ENCODE data around the gene ZNF407.

DNA sequence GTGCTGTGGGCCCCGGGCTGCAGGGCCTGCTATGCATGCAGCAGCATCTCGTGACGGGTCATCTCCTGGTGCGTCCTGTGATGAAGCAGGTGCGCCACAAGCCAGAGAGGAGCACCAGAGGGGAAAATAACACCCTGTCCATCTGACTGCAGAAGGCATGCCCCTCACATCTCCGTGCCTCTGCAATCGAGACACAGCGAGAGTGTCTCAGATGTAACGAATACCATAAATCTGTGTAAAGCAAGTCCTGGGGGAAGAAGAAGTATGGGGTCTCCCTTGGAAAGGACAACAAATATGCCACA lies 473.8 kb downstream of the ZNF407 start:
- TF ChIP-seq REST (IDR thresholded peaks at IDR 0.05; ENCODE audit: low read depth) (no peak), EZH2 (IDR thresholded peaks at IDR 0.05) (no peak), SP1 (IDR thresholded peaks at IDR 0.05; ENCODE audit: low read depth) (no peak), POLR2A (IDR thresholded peaks at IDR 0.05; ENCODE audit: borderline replicate concordance, extremely low read depth, insufficient read depth, insufficient read length) (no peak), FOSL1 (IDR thresholded peaks at IDR 0.05; ENCODE audit: low read depth) (no peak), YY1 (IDR thresholded peaks at IDR 0.05; ENCODE audit: extremely low read depth, insufficient replicate concordance, low read depth, low read length) (no peak), ZNF274 (IDR thresholded peaks at IDR 0.05; ENCODE audit: low read depth, low read length) (no peak), POLR2AphosphoS5 (IDR thresholded peaks at IDR 0.05; ENCODE audit: low read depth, low read length) (no peak), MAX (IDR thresholded peaks at IDR 0.05) (no peak), CBX3 (IDR thresholded peaks at IDR 0.05; ENCODE audit: low read depth) (no peak), EZH2phosphoT487 (IDR thresholded peaks at IDR 0.05; ENCODE audit: borderline replicate concordance) (no peak)
- TF ChIP-seq, protein P1, sequence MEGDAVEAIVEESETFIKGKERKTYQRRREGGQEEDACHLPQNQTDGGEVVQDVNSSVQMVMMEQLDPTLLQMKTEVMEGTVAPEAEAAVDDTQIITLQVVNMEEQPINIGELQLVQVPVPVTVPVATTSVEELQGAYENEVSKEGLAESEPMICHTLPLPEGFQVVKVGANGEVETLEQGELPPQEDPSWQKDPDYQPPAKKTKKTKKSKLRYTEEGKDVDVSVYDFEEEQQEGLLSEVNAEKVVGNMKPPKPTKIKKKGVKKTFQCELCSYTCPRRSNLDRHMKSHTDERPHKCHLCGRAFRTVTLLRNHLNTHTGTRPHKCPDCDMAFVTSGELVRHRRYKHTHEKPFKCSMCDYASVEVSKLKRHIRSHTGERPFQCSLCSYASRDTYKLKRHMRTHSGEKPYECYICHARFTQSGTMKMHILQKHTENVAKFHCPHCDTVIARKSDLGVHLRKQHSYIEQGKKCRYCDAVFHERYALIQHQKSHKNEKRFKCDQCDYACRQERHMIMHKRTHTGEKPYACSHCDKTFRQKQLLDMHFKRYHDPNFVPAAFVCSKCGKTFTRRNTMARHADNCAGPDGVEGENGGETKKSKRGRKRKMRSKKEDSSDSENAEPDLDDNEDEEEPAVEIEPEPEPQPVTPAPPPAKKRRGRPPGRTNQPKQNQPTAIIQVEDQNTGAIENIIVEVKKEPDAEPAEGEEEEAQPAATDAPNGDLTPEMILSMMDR (IDR thresholded peaks at IDR 0.05 in 2 of 3, conservative IDR thresholded peaks at IDR 0.05 in 1 of 3; ENCODE audit: borderline replicate concordance in 1 of 3, insufficient read depth in 1 of 3, low read depth in 2 of 3, low read length in 2 of 3): no peak
- TF ChIP-seq, protein P2, sequence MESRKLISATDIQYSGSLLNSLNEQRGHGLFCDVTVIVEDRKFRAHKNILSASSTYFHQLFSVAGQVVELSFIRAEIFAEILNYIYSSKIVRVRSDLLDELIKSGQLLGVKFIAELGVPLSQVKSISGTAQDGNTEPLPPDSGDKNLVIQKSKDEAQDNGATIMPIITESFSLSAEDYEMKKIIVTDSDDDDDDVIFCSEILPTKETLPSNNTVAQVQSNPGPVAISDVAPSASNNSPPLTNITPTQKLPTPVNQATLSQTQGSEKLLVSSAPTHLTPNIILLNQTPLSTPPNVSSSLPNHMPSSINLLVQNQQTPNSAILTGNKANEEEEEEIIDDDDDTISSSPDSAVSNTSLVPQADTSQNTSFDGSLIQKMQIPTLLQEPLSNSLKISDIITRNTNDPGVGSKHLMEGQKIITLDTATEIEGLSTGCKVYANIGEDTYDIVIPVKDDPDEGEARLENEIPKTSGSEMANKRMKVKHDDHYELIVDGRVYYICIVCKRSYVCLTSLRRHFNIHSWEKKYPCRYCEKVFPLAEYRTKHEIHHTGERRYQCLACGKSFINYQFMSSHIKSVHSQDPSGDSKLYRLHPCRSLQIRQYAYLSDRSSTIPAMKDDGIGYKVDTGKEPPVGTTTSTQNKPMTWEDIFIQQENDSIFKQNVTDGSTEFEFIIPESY (IDR thresholded peaks at IDR 0.05; ENCODE audit: extremely low read depth, insufficient replicate concordance, low read length): no peak
